GM21515 (cell line): ENCODE data around the gene IL3.
"Not testable (repeated sequence)": the region's sequence is repeated elsewhere in the genome, so short reads cannot be mapped to it uniquely, and the experiment has no call there.

ENCODE experiments used
- ATAC-seq: cut with Tn5 transposase; IDR thresholded peaks from one replicate; pipeline ENCODE4 v1.9.1; 2021; ENCODE audit not compliant: unreplicated experiment

IL3 gene

GRCh38 chr5:132093271-132093670, 32.8 kb downstream of the IL3 start:
- no peak for ATAC-seq

GRCh38 chr5:132094393-132095076, 34.1 kb downstream of the IL3 start:
- ATAC-seq = no peak

GRCh38 chr5:132095077-132095410, 34.6 kb downstream of the IL3 start:
- no peak for ATAC-seq

GRCh38 chr5:132095424-132095972, 35.0 kb downstream of the IL3 start:
- ATAC-seq = no peak

- ATAC-seq = no peak
Measured at GRCh38 chr5:132096904-132097303, 36.4 kb downstream of the IL3 start.

- ATAC-seq = no peak
Measured at GRCh38 chr5:132098151-132098594, 37.7 kb downstream of the IL3 start.

GRCh38 chr5:132098621-132099020, 38.2 kb downstream of the IL3 start:
- no peak for ATAC-seq

- peak; percentile 21 for ATAC-seq
Measured at GRCh38 chr5:132099076-132099748, 38.8 kb downstream of the IL3 start.

- no peak for ATAC-seq
Measured at GRCh38 chr5:132099905-132100304, 39.5 kb downstream of the IL3 start.

- ATAC-seq = no peak
Measured at GRCh38 chr5:132100672-132101261, 40.3 kb downstream of the IL3 start.

GRCh38 chr5:132101385-132101880, 41.0 kb downstream of the IL3 start:
- no peak for ATAC-seq

- ATAC-seq = no peak
Measured at GRCh38 chr5:132102101-132102701, 41.7 kb downstream of the IL3 start.

GRCh38 chr5:132102944-132103331, 42.5 kb downstream of the IL3 start:
- peak; percentile 0 for ATAC-seq

- ATAC-seq = peak; percentile 74
Measured at GRCh38 chr5:132103332-132103951, 43.0 kb downstream of the IL3 start.

- peak; percentile 20 for ATAC-seq
Measured at GRCh38 chr5:132103969-132104391, 43.5 kb downstream of the IL3 start.

GRCh38 chr5:132104556-132104955, 44.1 kb downstream of the IL3 start:
- ATAC-seq = no peak

- no peak for ATAC-seq
Measured at GRCh38 chr5:132105688-132106087, 45.2 kb downstream of the IL3 start.

GRCh38 chr5:132108495-132108894, 48.0 kb downstream of the IL3 start:
- not testable (repeated sequence) for ATAC-seq

- ATAC-seq = not testable (repeated sequence)
Measured at GRCh38 chr5:132108957-132109356, 48.5 kb downstream of the IL3 start.

- no peak for ATAC-seq
Measured at GRCh38 chr5:132109494-132110053, 49.1 kb downstream of the IL3 start.

GRCh38 chr5:132110195-132110594, 49.7 kb downstream of the IL3 start:
- no peak for ATAC-seq
